Endothelial cell of umbilical vein (primary cell): ENCODE results near the gene LAG3. TPM values are rescaled to one million over a fixed set of nuclear protein-coding genes. Genes with fewer than 3 reads are reported as not detected.

Experiments
- BruUV-seq: library from RNA; stranded (reverse); fragments of 400-500 nt; replicated peaks from 2 replicates; lab custom pipeline; 2021; lab: Mats Ljungman, UMichigan
- CTCF ChIA-PET: fragments of 300-600, 350-600 bp; sonication (Branson Sonifier 250); formaldehyde crosslinking; loops from one replicate; lab custom pipeline; 2021; ENCODE audit warnings: antibody characterized with exemption, inconsistent platforms; lab: Charles Lee
- POLR2A ChIA-PET: fragments of 300-600, 350-600 bp; sonication (Branson Sonifier 250); formaldehyde crosslinking; loops from one replicate; lab custom pipeline; 2021; ENCODE audit warnings: antibody characterized with exemption, inconsistent platforms; lab: Charles Lee
- DNase-seq: peaks from one replicate; pipeline ENCODE4 v3.0.0-alpha.2; 2011; ENCODE audit warnings: low read depth, low spot score
- FAIRE-seq: peaks from 2 replicates; lab custom pipeline; 2011; peaks lifted over from hg19 to GRCh38; lab: Jason Lieb, UNC
- H2AFZ ChIP-seq: 2 replicates; pipeline ENCODE4 v1.6.0; 2012; ENCODE audit warnings: low read depth, low read length, control low read depth, inconsistent platforms
- H3K27ac ChIP-seq: 2 replicates; pipeline ENCODE4 v1.5.1; 2011; ENCODE audit warnings: low read depth, mild to moderate bottlenecking, control low read depth, low read length, moderate library complexity; ENCODE audit not compliant: insufficient read depth
- H3K27me3 ChIP-seq, 2 experiments: 2 replicates each; pipeline versions ENCODE4 v1.6.0 to v1.6.1; 2011; ENCODE audit warnings: low read length in 2 of 2, mixed read lengths in 1 of 2; ENCODE audit not compliant: control insufficient read depth in 2 of 2, insufficient read depth in 2 of 2
- H3K36me3 ChIP-seq, 2 experiments: 2 replicates in 1 of 2; 3 replicates in 1 of 2; pipeline ENCODE4 v1.5.1; 2011; ENCODE audit warnings: low read length in 2 of 2, mild to moderate bottlenecking in 1 of 2, moderate library complexity in 1 of 2; ENCODE audit not compliant: control insufficient read depth in 2 of 2, insufficient read depth in 2 of 2; ENCODE audit errors: extremely low read depth in 1 of 2
- H3K4me1 ChIP-seq: 3 replicates; pipeline ENCODE4 v1.5.1; 2011; ENCODE audit warnings: mild to moderate bottlenecking, low read length; ENCODE audit not compliant: control insufficient read depth, insufficient read depth; ENCODE audit errors: extremely low read depth
- H3K4me2 ChIP-seq: 2 replicates; pipeline ENCODE4 v1.6.1; 2011; ENCODE audit warnings: low read length, control low read depth, mixed read lengths; ENCODE audit not compliant: insufficient read depth
- H3K4me3 ChIP-seq, 3 experiments: fragments of 200-600 bp in 1 of 3; sonication (generic), shearing (Covaris generic) in 1 of 3; replicated peaks in 1 of 3; 2 replicates each; pipeline ENCODE4 v1.5.1; 2011 to 2016; ENCODE audit warnings: control low read depth in 3 of 3, low read length in 3 of 3, mild to moderate bottlenecking in 2 of 3, inconsistent platforms in 1 of 3, low read depth in 1 of 3, moderate library complexity in 1 of 3; ENCODE audit not compliant: insufficient read depth in 1 of 3
- H3K79me2 ChIP-seq: 2 replicates; pipeline ENCODE4 v1.6.0; 2012; ENCODE audit warnings: low read length, inconsistent platforms; ENCODE audit not compliant: control insufficient read depth, insufficient read depth
- H3K9ac ChIP-seq: replicated peaks from 2 replicates; pipeline ENCODE3; 2011; ENCODE audit warnings: low read length, control low read depth; ENCODE audit not compliant: insufficient read depth; ENCODE audit errors: extremely low read depth
- H3K9me1 ChIP-seq: replicated peaks from 3 replicates; pipeline ENCODE4 v1.6.0; 2011; ENCODE audit warnings: mild to moderate bottlenecking, low read length; ENCODE audit not compliant: control insufficient read depth, insufficient read depth; ENCODE audit errors: extremely low read depth
- H3K9me3 ChIP-seq: replicated peaks from 2 replicates; pipeline ENCODE4 v1.5.1; 2012; ENCODE audit warnings: low read length, inconsistent platforms; ENCODE audit not compliant: control insufficient read depth, insufficient read depth
- H4K20me1 ChIP-seq: replicated peaks from 2 replicates; pipeline ENCODE3; 2011; ENCODE audit warnings: mild to moderate bottlenecking, low read length; ENCODE audit not compliant: control insufficient read depth, insufficient read depth; ENCODE audit errors: extremely low read depth
- CTCF ChIP-seq, 2 donors: IDR thresholded peaks; 1 replicate in 1 of 2; 2 replicates in 1 of 2; pipeline ENCODE4 v1.5.1; 2011; ENCODE audit warnings: low read length in 2 of 2, mild to moderate bottlenecking in 2 of 2, moderate library complexity in 2 of 2, control low read depth in 1 of 2, inconsistent platforms in 1 of 2, low read depth in 1 of 2; ENCODE audit not compliant: insufficient read depth in 1 of 2; ENCODE audit errors: extremely low read depth in 1 of 2
- EZH2 ChIP-seq: IDR thresholded peaks from 2 replicates; pipeline ENCODE4 v1.6.1; 2012; ENCODE audit warnings: borderline replicate concordance, low read depth, mild to moderate bottlenecking, moderate library complexity, low read length, inconsistent platforms; ENCODE audit not compliant: severe bottlenecking
- FOS ChIP-seq: IDR thresholded peaks from 2 replicates; pipeline ENCODE4 v1.6.1; 2011; ENCODE audit warnings: mild to moderate bottlenecking, low read length, moderate library complexity, borderline replicate concordance; ENCODE audit not compliant: insufficient read depth
- GATA2 ChIP-seq: IDR thresholded peaks from 2 replicates; pipeline ENCODE4 v1.7.0; 2011; ENCODE audit warnings: low read depth, mild to moderate bottlenecking, moderate library complexity, mixed read lengths, low read length; ENCODE audit not compliant: insufficient read length, insufficient read depth
- JUN ChIP-seq: IDR thresholded peaks from 2 replicates; pipeline ENCODE4 v1.6.1; 2011; ENCODE audit warnings: borderline replicate concordance, low read depth; ENCODE audit not compliant: insufficient read length, insufficient read depth
- MYC ChIP-seq: IDR thresholded peaks from one replicate; pipeline ENCODE4 v1.6.1; 2011; ENCODE audit warnings: mild to moderate bottlenecking, low read depth, low read length
- POLR2A ChIP-seq: IDR thresholded peaks from 2 replicates; pipeline ENCODE4 v1.6.1; 2012; ENCODE audit warnings: low read depth, mild to moderate bottlenecking, control low read depth, low read length
- POLR2AphosphoS5 ChIP-seq: IDR thresholded peaks from 2 replicates; pipeline ENCODE4 v1.6.1; 2012; ENCODE audit warnings: low read depth, mild to moderate bottlenecking, control low read depth, low read length, moderate library complexity; ENCODE audit not compliant: insufficient read depth
- dilution Hi-C: fragments of 300-500 bp; cut with MboI; formaldehyde crosslinking; loops from one replicate; pipeline ENCODE4 v1.15.0; 2019; ENCODE audit warnings: low sequenced_read_pairs; ENCODE audit not compliant: extremely low pct_ligation_motif_present
- intact Hi-C: fragments of 100-400 bp; cut with micrococcal nuclease; formaldehyde crosslinking; loops from one replicate; pipeline ENCODE4 v1.10.0; 2022
- polyA plus RNA-seq, 4 experiments: library from polyadenylated mRNA; depleted of rRNA in 3 of 4; stranded (reverse) in 3 of 4; unstranded in 1 of 4; fragments of >200 nt; gene quantifications; 2 replicates each; pipeline versions ENCODE4 v1.2.1 to v1.2.3, GENCODE V29; 2011 to 2012; ENCODE audit warnings: missing spikeins in 1 of 4
- total RNA-seq: library from RNA; stranded (reverse); gene quantifications from 2 replicates; pipeline ENCODE4 v1.2.3, GENCODE V29; 2021
- TF ChIP-seq, protein P1 (sequence below): IDR thresholded peaks from 2 replicates; pipeline ENCODE4 v1.6.1; 2011; ENCODE audit not compliant: insufficient read depth, insufficient read length

LAG3 gene
- total and polyA plus RNA-seq, 2 donors (not counting 3 experiments of a cell fraction or from before 2014, with no cell fraction given) = 1.3 to 3.8 TPM

DNA sequence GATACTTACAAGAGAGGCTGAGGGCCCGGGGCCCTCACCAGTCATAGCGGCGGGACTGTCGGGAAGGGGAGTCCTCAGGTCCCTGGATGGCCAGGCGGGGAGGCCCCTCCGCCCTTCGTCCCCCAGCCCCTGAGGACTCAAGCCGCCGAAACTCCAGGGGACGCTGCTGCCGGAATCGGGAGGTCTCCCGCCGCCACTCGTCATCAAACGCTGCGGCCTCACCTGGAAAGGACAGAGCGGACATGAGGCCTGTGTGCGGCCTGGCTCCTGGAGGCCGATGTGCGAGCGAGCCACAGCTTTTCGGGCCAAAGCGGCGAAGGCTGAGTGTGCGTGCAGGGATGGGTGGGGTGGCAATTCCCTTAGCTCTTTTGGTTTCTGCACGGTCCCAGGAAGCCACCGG lies 23.6 kb upstream of the LAG3 start:
- Histone ChIP-seq H3K36me3 (peaks cover 21 to 41% of the 10 kb centered on the region in 2 experiments), H3K9me1 (no peaks in the 10 kb centered on the region), H3K4me3 (no peak overlapping the region), H3K4me2 (no peak overlapping the region), H3K9me3 (no peaks in the 10 kb centered on the region), H3K27ac (no peak overlapping the region), H3K27me3 (no peaks in the 10 kb centered on the region), H3K9ac (no peak overlapping the region), H4K20me1 (no peaks in the 10 kb centered on the region), H2AFZ (no peak overlapping the region), H3K4me1 (peaks cover 9% of the 10 kb centered on the region), H3K79me2 (peaks cover 16% of the 10 kb centered on the region)
- TF ChIP-seq JUN = no peak
- TF ChIP-seq POLR2A = no peak
- TF ChIP-seq EZH2 = no peak
- no peak for TF ChIP-seq GATA2
- TF ChIP-seq, protein P1, sequence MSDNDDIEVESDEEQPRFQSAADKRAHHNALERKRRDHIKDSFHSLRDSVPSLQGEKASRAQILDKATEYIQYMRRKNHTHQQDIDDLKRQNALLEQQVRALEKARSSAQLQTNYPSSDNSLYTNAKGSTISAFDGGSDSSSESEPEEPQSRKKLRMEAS = no peak
- no peak for TF ChIP-seq MYC
- no peak for TF ChIP-seq POLR2AphosphoS5
- TF ChIP-seq CTCF (IDR thresholded peaks at IDR 0.05; ENCODE audit: extremely low read depth in 1 of 2, insufficient read depth in 1 of 2, low read depth in 1 of 2, low read length in 2 of 2) = no peak
- no peak for TF ChIP-seq FOS
- intact Hi-C loops (no loop called here), dilution Hi-C loops (no loop called here)
- BruUV-seq = no TSS peak
- DNase-seq (no peak), FAIRE-seq (no peak)
- ChIA-PET CTCF (no interaction called here), POLR2A (no interaction called here)
